Small intestine (tissue), 7 donors: ENCODE data around the gene PPP1R9B. TPM values are rescaled to one million over a fixed set of nuclear protein-coding genes. Genes with fewer than 3 reads are reported as not detected.

Experiments
- DNase-seq, 2 donors: peaks; one replicate each; pipeline versions ENCODE4 v3.0.0 to v3.0.0-alpha.2; 2013
- FAIRE-seq: peaks from 2 replicates; lab custom pipeline; 2012; peaks lifted over from hg19 to GRCh38; lab: Jason Lieb, UNC
- H3K27ac ChIP-seq, 3 donors: one replicate each; pipeline ENCODE4 v1.5.1; 2013; ENCODE audit warnings: low read length in 2 of 3, mild to moderate bottlenecking in 2 of 3, control low read depth in 1 of 3, inconsistent platforms in 1 of 3, low read depth in 1 of 3, moderate library complexity in 1 of 3
- H3K27me3 ChIP-seq, 3 donors: one replicate each; pipeline ENCODE4 v1.6.1; 2013; ENCODE audit warnings: low read length in 3 of 3, inconsistent platforms in 1 of 3; ENCODE audit not compliant: control insufficient read depth in 3 of 3, insufficient read depth in 3 of 3
- H3K36me3 ChIP-seq, 3 donors: one replicate each; pipeline ENCODE4 v1.6.1; 2013; ENCODE audit warnings: low read length in 3 of 3, inconsistent platforms in 1 of 3, low read depth in 1 of 3, mild to moderate bottlenecking in 1 of 3, moderate library complexity in 1 of 3; ENCODE audit not compliant: control insufficient read depth in 3 of 3, insufficient read depth in 2 of 3
- H3K4me1 ChIP-seq, 3 donors: one replicate each; pipeline ENCODE4 v1.6.1; 2013; ENCODE audit warnings: low read length in 2 of 3, inconsistent platforms in 1 of 3, low read depth in 1 of 3, mild to moderate bottlenecking in 1 of 3, moderate library complexity in 1 of 3; ENCODE audit not compliant: control insufficient read depth in 3 of 3, insufficient read depth in 2 of 3
- H3K4me3 ChIP-seq, 3 donors: one replicate each; pipeline ENCODE4 v1.5.1; 2013; ENCODE audit warnings: low read length in 3 of 3, control low read depth in 1 of 3, inconsistent platforms in 1 of 3, low read depth in 1 of 3, mild to moderate bottlenecking in 1 of 3, moderate library complexity in 1 of 3
- H3K9me3 ChIP-seq, 2 donors: one replicate each; pipeline ENCODE4 v1.6.1; 2013; ENCODE audit warnings: low read depth in 1 of 2, low read length in 1 of 2; ENCODE audit not compliant: control insufficient read depth in 2 of 2, insufficient read depth in 1 of 2
- WGBS, 3 donors: extraction: QIAGEN DNeasy Blood & Tissue Kit; methylation state at CpG; one replicate each; pipeline ENCODE4 v1.1.7; 2013; 5-methylcytosine and 5-hydroxymethylcytosine counted together
- polyA plus RNA-seq, 4 donors: library from polyadenylated mRNA; stranded (reverse) in 3 of 4; unstranded in 1 of 4; fragments of 200-250 nt in 3 of 4; fragments of 120-200 nt in 1 of 4; gene quantifications; one replicate each; pipeline versions ENCODE4 v1.2.1 to v1.2.3, GENCODE V29; 2013
- donor health status: healthy with polysubstance abuse.
- donor health status: control.
- donor health status: control.
- donor health status: Bipolar disorder and iron deficiency.
- donor health status: healthy.

PPP1R9B gene
- polyA plus RNA-seq, 4 donors: 14.1 to 31.8 (median 21.6) TPM

DNA sequence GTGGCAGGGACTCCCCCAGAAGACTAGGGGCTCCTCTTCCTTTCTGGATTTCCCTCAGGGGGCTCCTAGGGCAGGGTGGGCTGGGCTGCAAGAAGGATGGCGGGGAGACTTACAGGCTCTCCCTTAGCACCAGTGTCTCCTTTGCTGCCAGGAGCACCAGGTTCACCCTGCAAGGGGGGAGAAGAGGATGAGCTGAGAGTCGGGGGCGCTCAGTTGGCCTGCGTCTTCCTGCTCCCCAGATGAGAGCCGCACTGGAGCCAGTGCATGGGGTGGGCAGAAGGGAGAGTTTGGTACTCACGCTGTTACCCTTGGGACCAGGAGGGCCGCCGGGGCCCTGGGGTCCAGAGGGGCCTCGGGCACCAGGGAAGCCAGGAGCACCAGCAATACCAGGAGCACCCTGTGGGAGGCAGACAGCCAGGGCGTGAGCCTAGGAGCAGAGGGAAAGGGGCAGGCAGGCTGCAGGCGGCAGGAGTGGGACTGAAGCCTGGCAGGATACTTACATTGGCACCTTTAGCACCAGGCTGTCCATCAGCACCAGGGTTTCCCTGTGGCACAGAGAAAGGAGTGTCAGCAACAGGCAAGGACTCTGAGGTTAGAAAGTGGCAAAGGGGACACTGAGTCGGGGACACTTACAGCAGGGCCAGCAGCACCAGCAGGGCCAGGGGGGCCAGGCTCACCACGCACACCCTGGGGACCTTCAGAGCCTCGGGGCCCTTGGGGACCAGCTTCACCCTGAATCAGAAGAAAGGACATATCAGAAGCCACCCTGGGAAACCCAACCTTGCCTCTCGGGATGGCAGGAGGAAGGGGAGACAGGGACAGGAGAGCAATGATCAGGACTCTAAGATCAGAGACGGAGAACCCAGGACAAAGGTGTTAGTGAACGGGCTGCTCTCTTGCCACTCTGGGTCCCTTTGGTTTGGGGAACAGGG lies 44.7 kb upstream of the PPP1R9B start:
- DNase-seq (no peak), FAIRE-seq (no peak)
- Histone ChIP-seq H3K27ac (peak overlapping the region in 1 of 3 donors; percentile 44), H3K4me3 (no peak overlapping the region), H3K36me3 (peaks cover 0 to 83% (median 3%) of the 10 kb centered on the region in 3 donors), H3K9me3 (no peaks in the 10 kb centered on the region), H3K27me3 (no peaks in the 10 kb centered on the region), H3K4me1 (peaks cover 0 to 13% (median 0%) of the 10 kb centered on the region in 3 donors)
- 82 to 91% (median 86%) methylated on average over 17 of the region's 17 CpGs for WGBS, 3 donors

DNA sequence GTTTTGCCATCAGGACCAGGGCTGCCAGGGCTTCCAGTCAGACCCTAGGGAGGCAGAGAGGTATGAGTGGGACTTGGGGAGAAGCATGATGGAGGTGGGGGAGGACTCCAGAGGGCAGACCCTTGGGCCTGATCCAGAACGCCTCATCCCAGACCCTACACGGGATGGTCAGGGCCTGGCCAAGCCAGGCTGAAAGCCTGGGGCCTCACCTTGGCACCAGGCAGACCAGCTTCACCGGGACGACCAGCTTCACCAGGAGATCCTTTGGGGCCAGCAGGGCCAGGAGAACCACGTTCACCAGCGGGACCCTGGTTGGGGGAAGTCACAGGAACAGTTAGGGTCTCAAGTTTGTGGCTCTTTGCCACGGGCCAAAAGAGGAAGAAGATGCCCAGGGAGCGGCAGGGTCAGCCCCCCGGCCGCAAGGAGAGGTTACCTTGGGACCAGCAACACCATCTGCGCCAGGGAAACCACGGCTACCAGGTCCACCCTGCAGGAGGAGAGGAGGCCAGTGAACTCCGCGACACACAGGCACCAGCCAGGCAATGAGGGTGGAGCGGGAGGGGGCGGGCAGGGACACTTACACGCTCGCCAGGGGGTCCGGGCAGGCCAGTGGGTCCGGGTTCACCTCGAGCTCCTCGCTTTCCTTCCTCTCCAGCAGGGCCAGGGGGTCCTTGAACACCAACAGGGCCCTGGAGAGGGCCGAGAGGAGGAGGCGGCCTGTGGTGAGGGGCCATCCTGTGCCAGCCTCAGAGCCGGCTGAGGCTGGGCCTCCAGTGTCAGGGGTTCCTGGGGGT lies 43.9 kb upstream of the PPP1R9B start:
- peaks cover 0 to 7% (median 0%) of the 10 kb centered on the region in 3 donors for H3K4me1 ChIP-seq
- no peaks in the 10 kb centered on the region for H3K9me3 ChIP-seq
- no peak overlapping the region for H3K4me3 ChIP-seq
- peak overlapping the region in 1 of 3 donors; percentile 1 for H3K27ac ChIP-seq
- no peaks in the 10 kb centered on the region for H3K27me3 ChIP-seq
- H3K36me3 ChIP-seq: peaks cover 0 to 90% (median 3%) of the 10 kb centered on the region in 3 donors
- 76 to 85% (median 82%) methylated on average over 25 of the region's 25 CpGs for WGBS, 3 donors
- no peak for DNase-seq
- FAIRE-seq: no peak

DNA sequence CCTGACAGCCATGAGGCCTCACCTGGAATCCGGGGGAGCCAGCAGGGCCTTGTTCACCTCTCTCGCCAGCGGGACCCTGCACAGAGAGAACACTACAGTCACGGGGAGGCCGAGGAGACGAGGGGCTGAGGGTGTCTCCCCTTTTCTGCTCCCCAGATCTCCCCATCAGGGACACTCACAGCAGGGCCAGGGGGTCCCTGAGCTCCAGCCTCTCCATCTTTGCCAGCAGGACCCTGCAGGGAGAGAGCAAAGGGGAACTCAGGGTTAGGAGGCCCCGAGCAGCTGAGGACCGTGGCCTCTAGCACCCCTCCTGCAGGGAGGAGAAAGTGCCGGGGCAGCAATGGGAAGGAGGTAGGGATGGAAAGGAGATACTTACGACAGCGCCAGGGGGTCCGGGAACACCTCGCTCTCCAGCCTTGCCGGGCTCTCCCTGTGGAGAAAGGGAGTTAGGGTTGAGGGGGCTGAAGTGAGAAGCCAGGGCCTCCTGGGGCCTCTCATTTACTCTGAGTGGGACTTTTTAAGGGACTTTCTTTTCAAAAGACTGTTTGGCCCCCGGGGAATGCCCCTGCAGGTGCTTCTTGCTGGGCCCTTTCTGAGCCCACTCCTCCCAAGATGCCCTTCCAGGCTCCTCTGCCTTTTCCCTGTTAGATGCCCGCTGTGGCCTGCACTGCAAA lies 42.3 kb upstream of the PPP1R9B start:
- Histone ChIP-seq H3K4me1 (no peaks in the 10 kb centered on the region), H3K9me3 (no peaks in the 10 kb centered on the region), H3K4me3 (no peak overlapping the region), H3K27ac (peak overlapping the region in 1 of 3 donors; percentile 17), H3K36me3 (peaks cover 0 to 99% (median 3%) of the 10 kb centered on the region in 3 donors), H3K27me3 (no peaks in the 10 kb centered on the region)
- 80 to 92% (median 91%) methylated on average over 14 to 16 of the region's 16 CpGs for WGBS, 3 donors
- no peak for DNase-seq
- no peak for FAIRE-seq

DNA sequence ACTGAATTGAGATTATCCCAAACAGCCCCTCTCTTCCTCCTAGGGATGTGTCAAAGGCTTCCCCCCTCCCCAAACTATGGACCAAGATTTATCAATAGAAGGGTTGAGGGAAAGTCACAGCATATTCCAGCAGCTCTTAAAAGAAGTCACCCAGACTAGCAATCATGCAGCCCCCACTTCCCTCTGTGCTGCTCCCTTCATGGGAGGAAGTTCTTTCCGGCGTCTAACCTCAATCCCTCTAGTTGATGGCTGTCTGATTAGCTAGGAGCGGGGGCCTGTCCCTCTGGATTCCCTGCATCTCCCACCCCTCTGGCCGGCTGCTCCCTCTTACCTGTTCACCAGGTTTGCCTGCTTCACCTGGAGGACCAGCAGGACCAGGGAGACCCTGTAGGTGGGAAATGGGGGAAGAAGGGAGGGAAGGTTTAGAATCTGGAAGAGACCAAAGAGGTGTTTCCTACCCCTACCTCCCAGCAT lies 41.7 kb upstream of the PPP1R9B start:
- H3K36me3 ChIP-seq: peaks cover 0 to 99% (median 3%) of the 10 kb centered on the region in 3 donors
- no peak overlapping the region for H3K4me3 ChIP-seq
- no peak for FAIRE-seq
- no peaks in the 10 kb centered on the region for H3K27me3 ChIP-seq
- no peaks in the 10 kb centered on the region for H3K4me1 ChIP-seq
- H3K27ac ChIP-seq: peak overlapping the region in 1 of 3 donors; percentile 38
- DNase-seq: no peak
- no peaks in the 10 kb centered on the region for H3K9me3 ChIP-seq
- 77 to 92% (median 83%) methylated on average over 4 of the region's 4 CpGs for WGBS, 3 donors

DNA sequence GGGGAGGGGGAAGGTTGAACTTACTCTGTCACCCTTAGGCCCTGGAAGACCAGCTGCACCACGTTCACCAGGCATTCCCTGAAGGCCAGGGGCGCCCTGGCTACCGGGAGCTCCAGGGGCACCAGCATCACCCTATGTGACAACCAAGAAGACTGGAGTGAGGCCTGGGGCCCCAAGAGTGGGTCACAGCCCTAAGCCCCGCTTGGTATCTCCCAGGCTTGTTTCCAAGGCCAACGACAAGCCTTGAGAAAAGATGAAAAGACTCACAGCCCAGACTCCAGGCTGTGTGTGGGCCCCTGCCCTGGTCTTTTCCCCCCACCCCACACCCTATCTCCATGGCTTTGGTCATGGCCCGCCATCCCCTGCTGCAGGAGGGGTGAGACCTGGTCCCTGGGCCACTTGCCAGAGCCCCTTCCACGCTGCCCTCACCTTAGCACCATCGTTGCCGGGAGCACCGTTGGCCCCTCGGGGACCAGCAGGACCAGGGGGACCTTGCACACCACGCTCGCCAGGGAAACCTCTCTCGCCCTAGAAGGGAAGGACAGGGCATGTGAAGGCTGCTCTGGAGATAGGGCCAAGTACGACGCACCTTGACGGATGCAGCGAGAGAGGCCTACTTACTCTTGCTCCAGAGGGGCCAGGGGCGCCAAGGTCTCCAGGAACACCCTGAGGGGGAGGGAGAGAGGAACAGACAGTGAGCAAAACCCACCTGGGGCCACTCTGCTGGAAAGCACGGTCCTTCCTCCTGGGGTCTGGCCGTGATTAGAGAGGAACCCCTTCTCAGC lies 41.1 kb upstream of the PPP1R9B start:
- H3K36me3 ChIP-seq: peaks cover 0 to 99% (median 3%) of the 10 kb centered on the region in 3 donors
- no peak for DNase-seq
- H3K27ac ChIP-seq: peak overlapping the region in 1 of 3 donors; percentile 38
- H3K4me3 ChIP-seq: no peak overlapping the region
- no peaks in the 10 kb centered on the region for H3K4me1 ChIP-seq
- WGBS, 3 donors: 75 to 82% (median 81%) methylated on average over 21 of the region's 21 CpGs
- no peak for FAIRE-seq
- H3K27me3 ChIP-seq: no peaks in the 10 kb centered on the region
- H3K9me3 ChIP-seq: no peaks in the 10 kb centered on the region

DNA sequence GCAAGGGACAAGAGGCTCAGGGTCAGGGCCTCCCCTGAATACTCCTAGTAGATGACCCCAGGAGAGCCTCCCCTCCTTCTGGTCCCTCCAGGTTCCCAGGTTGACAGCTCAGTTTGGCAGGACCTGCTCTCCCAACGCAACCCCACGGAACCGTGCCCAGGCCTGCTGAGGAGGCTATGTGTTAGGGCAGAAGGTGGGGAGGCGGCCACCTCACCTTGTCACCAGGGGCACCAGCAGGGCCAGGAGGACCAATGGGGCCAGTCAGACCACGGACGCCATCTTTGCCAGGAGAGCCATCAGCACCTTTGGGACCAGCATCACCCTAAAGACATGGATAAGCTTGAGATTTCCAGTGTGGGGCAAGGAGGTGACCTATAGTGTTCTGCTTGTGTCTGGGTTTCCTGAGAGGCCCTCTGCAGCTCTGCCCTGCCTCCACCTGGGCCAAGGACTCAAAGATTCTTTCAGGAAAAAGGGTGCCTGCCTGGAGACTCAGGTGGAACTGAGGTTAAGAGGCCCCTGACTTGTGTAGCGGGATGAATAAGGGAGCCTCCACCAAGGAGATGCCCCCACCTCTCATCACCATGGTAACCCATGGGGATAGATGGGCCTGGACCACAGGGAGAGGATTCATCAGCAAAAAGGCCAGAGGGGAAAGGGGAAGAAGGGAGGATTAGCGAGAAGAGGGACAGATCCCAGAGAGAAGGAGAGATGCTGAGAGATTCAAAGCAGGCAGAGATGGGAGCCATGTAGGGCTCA lies 40.3 kb upstream of the PPP1R9B start:
- no peaks in the 10 kb centered on the region for H3K9me3 ChIP-seq
- no peak for DNase-seq
- no peak for FAIRE-seq
- peaks cover 0 to 99% (median 0%) of the 10 kb centered on the region in 3 donors for H3K36me3 ChIP-seq
- H3K4me3 ChIP-seq: no peak overlapping the region
- H3K27ac ChIP-seq: no peak overlapping the region
- WGBS, 3 donors: 83 to 94% (median 93%) methylated on average over 8 of the region's 8 CpGs
- no peaks in the 10 kb centered on the region for H3K27me3 ChIP-seq
- no peaks in the 10 kb centered on the region for H3K4me1 ChIP-seq

DNA sequence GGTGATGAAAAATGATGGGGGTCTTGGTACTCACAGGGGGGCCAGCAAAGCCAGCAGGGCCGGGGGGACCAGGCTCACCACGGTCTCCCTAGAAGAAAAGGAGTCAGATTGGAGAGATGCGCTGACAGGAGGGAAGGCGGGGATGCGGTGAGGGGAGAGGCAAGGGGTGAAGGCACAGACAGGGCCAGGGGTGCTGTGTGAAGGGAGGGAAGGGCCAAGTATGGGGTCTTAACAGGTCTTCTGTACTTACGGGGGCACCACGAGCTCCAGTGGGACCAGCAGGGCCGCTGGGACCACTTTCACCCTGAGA lies 39.8 kb upstream of the PPP1R9B start:
- DNase-seq: no peak
- Histone ChIP-seq H3K36me3 (peaks cover 0 to 99% (median 0%) of the 10 kb centered on the region in 3 donors), H3K4me1 (no peaks in the 10 kb centered on the region), H3K27me3 (no peaks in the 10 kb centered on the region), H3K4me3 (no peak overlapping the region), H3K27ac (no peak overlapping the region), H3K9me3 (no peaks in the 10 kb centered on the region)
- no peak for FAIRE-seq
- 83 to 97% (median 89%) methylated on average over 7 to 8 of the region's 8 CpGs for WGBS, 3 donors
